HEK293 (cell line): ENCODE results near the gene BTF3.

Source experiments
- CTCF ChIA-PET: fragments of 350-600 bp; formaldehyde crosslinking; extraction: SDS; loops from one replicate; lab custom pipeline; 2021; ENCODE audit warnings: antibody characterized with exemption; lab: Yijun Ruan, JAX
- POLR2A ChIA-PET: fragments of 300-600 bp; formaldehyde crosslinking; extraction: SDS; loops from one replicate; lab custom pipeline; 2020; ENCODE audit warnings: antibody characterized with exemption, inconsistent platforms; lab: Yijun Ruan, JAX
- H3K27ac ChIP-seq: fragments of 200-500 bp; sonication (Bioruptor generic); 2 replicates; pipeline ENCODE4 v1.5.1; 2014; ENCODE audit warnings: low read depth, low read length, control low read depth, inconsistent platforms; ENCODE audit errors: extremely low read depth
- H3K36me3 ChIP-seq, 2 experiments: fragments of 200-500 bp in 1 of 2; sonication (Bioruptor generic) in 1 of 2; 1 replicate in 1 of 2; 2 replicates in 1 of 2; pipeline ENCODE4 v1.5.1; 2014 to 2017; ENCODE audit warnings: inconsistent platforms in 2 of 2, low read length in 2 of 2; ENCODE audit not compliant: control insufficient read depth in 2 of 2, insufficient read depth in 1 of 2
- H3K4me1 ChIP-seq: fragments of 200-500 bp; sonication (Bioruptor generic); 2 replicates; pipeline ENCODE4 v1.5.1; 2014; ENCODE audit warnings: mild to moderate bottlenecking, low read length, inconsistent platforms; ENCODE audit not compliant: control insufficient read depth, insufficient read depth
- H3K4me3 ChIP-seq: 2 replicates; pipeline ENCODE4 v1.5.1; 2011; ENCODE audit warnings: low read depth, mild to moderate bottlenecking, control low read depth, low read length, moderate library complexity
- H3K9me3 ChIP-seq: fragments of 200-500 bp; sonication (Bioruptor generic); 2 replicates; pipeline ENCODE4 v1.5.1; 2014; ENCODE audit warnings: low read depth, low read length, inconsistent platforms; ENCODE audit not compliant: control insufficient read depth, insufficient read depth
- AEBP2 ChIP-seq: fragments of 450-650 bp; formaldehyde crosslinking; IDR thresholded peaks from 2 replicates; pipeline ENCODE4 v1.5.1; 2016; ENCODE audit warnings: missing biosample characterization, missing genetic modification characterization, borderline replicate concordance
- EGR2 ChIP-seq: fragments of 450-650 bp; formaldehyde crosslinking; IDR thresholded peaks from 2 replicates; pipeline ENCODE4 v1.5.1; 2016; ENCODE audit warnings: low read depth, missing biosample characterization, missing genetic modification characterization
- KLF8 ChIP-seq: fragments of 450-650 bp; formaldehyde crosslinking; IDR thresholded peaks from 2 replicates; pipeline ENCODE4 v1.5.1; 2016; ENCODE audit warnings: missing biosample characterization, missing genetic modification characterization
- MEIS1 ChIP-seq: sonication (generic); formaldehyde crosslinking; IDR thresholded peaks from 2 replicates; pipeline ENCODE4 v1.8.1; 2022; ENCODE audit warnings: missing genetic modification reagents, mild to moderate bottlenecking, borderline replicate concordance
- PBX3 ChIP-seq: sonication (generic); formaldehyde crosslinking; IDR thresholded peaks from 2 replicates; pipeline ENCODE4 v1.8.1; 2022; ENCODE audit warnings: mild to moderate bottlenecking, moderate library complexity, missing genetic modification reagents
- PRDM1 ChIP-seq: fragments of 450-650 bp; formaldehyde crosslinking; IDR thresholded peaks from 2 replicates; pipeline ENCODE4; 2016; ENCODE audit warnings: missing biosample characterization, missing genetic modification characterization
- PRDM10 ChIP-seq: fragments of 450-650 bp; formaldehyde crosslinking; IDR thresholded peaks from 2 replicates; pipeline ENCODE4 v1.5.1; 2016; ENCODE audit warnings: missing biosample characterization, missing genetic modification characterization
- PRDM6 ChIP-seq: fragments of 450-650 bp; formaldehyde crosslinking; IDR thresholded peaks from 2 replicates; pipeline ENCODE4 v1.5.1; 2017; ENCODE audit warnings: missing biosample characterization, missing genetic modification characterization
- SALL2 ChIP-seq: fragments of 450-650 bp; formaldehyde crosslinking; IDR thresholded peaks from 2 replicates; pipeline ENCODE4 v1.5.0; 2017; ENCODE audit warnings: missing biosample characterization, mild to moderate bottlenecking, missing genetic modification characterization, borderline replicate concordance
- ZBTB8A ChIP-seq: fragments of 450-650 bp; formaldehyde crosslinking; IDR thresholded peaks from 2 replicates; pipeline ENCODE4 v1.5.1; 2016; ENCODE audit warnings: missing biosample characterization, missing genetic modification characterization
- ZNF10 ChIP-seq: fragments of 450-650 bp; formaldehyde crosslinking; IDR thresholded peaks from 2 replicates; pipeline ENCODE4 v1.5.1; 2017; ENCODE audit warnings: missing biosample characterization, missing genetic modification characterization
- ZNF513 ChIP-seq: fragments of 450-650 bp; IDR thresholded peaks from 2 replicates; pipeline ENCODE4 v1.5.1; 2018; ENCODE audit warnings: missing biosample characterization, missing genetic modification characterization
- ZNF658 ChIP-seq: fragments of 450-650 bp; formaldehyde crosslinking; IDR thresholded peaks from 2 replicates; pipeline ENCODE4; 2016; ENCODE audit warnings: missing biosample characterization, missing genetic modification characterization
- ZNF747 ChIP-seq: fragments of 450-650 bp; formaldehyde crosslinking; IDR thresholded peaks from 2 replicates; pipeline ENCODE4 v1.5.1; 2016; ENCODE audit warnings: missing biosample characterization, missing genetic modification characterization
- ZNF791 ChIP-seq: fragments of 450-650 bp; formaldehyde crosslinking; IDR thresholded peaks from 2 replicates; pipeline ENCODE4 v1.5.1; 2016; ENCODE audit warnings: missing biosample characterization, missing genetic modification characterization

BTF3 gene

GRCh38 chr5:73487815-73488214, 10.4 kb upstream of the BTF3 start (continued):
- TF ChIP-seq ZBTB8A (tag by site-specific recombination) (no peak), ZNF513 (tag by site-specific recombination) (no peak), AEBP2 (no peak), KLF8 (tag by site-specific recombination) (no peak)

GRCh38 chr5:73488806-73489205, 9.4 kb upstream of the BTF3 start:
- Histone ChIP-seq H3K27ac (no peak overlapping the region), H3K9me3 (no peaks in the 10 kb centered on the region), H3K4me1 (no peaks in the 10 kb centered on the region), H3K36me3 (no peaks in the 10 kb centered on the region), H3K4me3 (no peak overlapping the region)
- CTCF ChIA-PET = interaction anchor here (1.7 to 1.8 kb wide), 2 partner anchors 34 to 38 kb away, joined by 3 to 8 read pairs; no protein-coding TSS in a partner anchor
- POLR2A ChIA-PET = no interaction called here
- TF ChIP-seq PBX3 (no peak), SALL2 (tag by site-specific recombination) (no peak), ZNF658 (tag by site-specific recombination) (no peak), ZNF10 (tag by site-specific recombination) (no peak), ZNF791 (tag by site-specific recombination) (no peak), EGR2 (tag by site-specific recombination) (no peak), ZNF747 (tag by site-specific recombination) (no peak), PRDM10 (tag by site-specific recombination) (no peak), MEIS1 (no peak), PRDM6 (tag by site-specific recombination) (no peak), PRDM1 (tag by site-specific recombination) (no peak)
